Astrocyte (in vitro differentiated cells and primary cell): ENCODE data around the gene CABP1. TPM values are rescaled to one million over a fixed set of nuclear protein-coding genes. Genes with fewer than 3 reads are reported as not detected.

Experiments
- DNase-seq: peaks from one replicate; pipeline ENCODE4 v3.0.0-alpha.2; 2010; ENCODE audit warnings: low read depth
- FAIRE-seq: peaks from 2 replicates; lab custom pipeline; 2011; peaks lifted over from hg19 to GRCh38; lab: Jason Lieb, UNC
- H2AFZ ChIP-seq: 2 replicates; pipeline ENCODE4 v1.6.0; 2012; ENCODE audit warnings: low read depth, low read length, inconsistent platforms
- H3K27ac ChIP-seq: 2 replicates; pipeline ENCODE4 v1.5.1; 2011; ENCODE audit warnings: low read depth, low read length, inconsistent platforms
- H3K27me3 ChIP-seq: 2 replicates; pipeline ENCODE4 v1.6.0; 2011; ENCODE audit warnings: low read length, inconsistent platforms; ENCODE audit not compliant: insufficient read depth
- H3K36me3 ChIP-seq: 2 replicates; pipeline ENCODE4 v1.5.1; 2011; ENCODE audit warnings: low read length, inconsistent platforms; ENCODE audit not compliant: insufficient read depth
- H3K4me1 ChIP-seq: 2 replicates; pipeline ENCODE4 v1.5.1; 2011; ENCODE audit warnings: low read length, inconsistent platforms; ENCODE audit not compliant: insufficient read depth
- H3K4me2 ChIP-seq: 2 replicates; pipeline ENCODE4 v1.6.0; 2012; ENCODE audit warnings: low read length, inconsistent platforms
- H3K4me3 ChIP-seq: 2 replicates; pipeline ENCODE4 v1.5.1; 2011; ENCODE audit warnings: low read depth, mild to moderate bottlenecking, low read length, inconsistent platforms; ENCODE audit not compliant: insufficient read depth
- H3K79me2 ChIP-seq: 2 replicates; pipeline ENCODE4 v1.6.0; 2012; ENCODE audit warnings: mild to moderate bottlenecking, low read length, inconsistent platforms; ENCODE audit not compliant: insufficient read depth
- H3K9ac ChIP-seq: 2 replicates; pipeline ENCODE4 v1.6.0; 2012; ENCODE audit warnings: mild to moderate bottlenecking, low read length, inconsistent platforms
- H3K9me3 ChIP-seq: 2 replicates; pipeline ENCODE4 v1.5.1; 2012; ENCODE audit warnings: low read depth, mild to moderate bottlenecking, low read length, inconsistent platforms; ENCODE audit not compliant: insufficient read depth
- H4K20me1 ChIP-seq: 2 replicates; pipeline ENCODE4 v1.6.0; 2012; ENCODE audit warnings: low read length, inconsistent platforms; ENCODE audit not compliant: insufficient read depth
- H3K27ac Mint-ChIP-seq: one replicate; pipeline ENCODE4 v1.8.0; 2021; ENCODE audit warnings: mild to moderate bottlenecking, mixed read lengths; ENCODE audit not compliant: unreplicated experiment
- H3K27me3 Mint-ChIP-seq: one replicate; pipeline ENCODE4 v1.8.0; 2021; ENCODE audit warnings: low read depth, mixed read lengths; ENCODE audit not compliant: unreplicated experiment
- H3K36me3 Mint-ChIP-seq: one replicate; pipeline ENCODE4 v1.8.0; 2021; ENCODE audit warnings: low read depth, mixed read lengths; ENCODE audit not compliant: unreplicated experiment
- H3K4me1 Mint-ChIP-seq: one replicate; pipeline ENCODE4 v1.8.0; 2021; ENCODE audit warnings: low read depth, mixed read lengths; ENCODE audit not compliant: unreplicated experiment
- H3K4me3 Mint-ChIP-seq: one replicate; pipeline ENCODE4 v1.8.0; 2021; ENCODE audit warnings: mild to moderate bottlenecking, moderate library complexity, mixed read lengths; ENCODE audit not compliant: unreplicated experiment
- H3K9me3 Mint-ChIP-seq: one replicate; pipeline ENCODE4 v1.8.0; 2021; ENCODE audit warnings: mild to moderate bottlenecking, mixed read lengths; ENCODE audit not compliant: unreplicated experiment
- EZH2 ChIP-seq: IDR thresholded peaks from 2 replicates; pipeline ENCODE4 v1.6.1; 2012; ENCODE audit warnings: mild to moderate bottlenecking, low read length, inconsistent platforms; ENCODE audit not compliant: insufficient read depth
- total RNA-seq: library from RNA; stranded (reverse); gene quantifications from 2 replicates; pipeline ENCODE4 v1.2.1, GENCODE V29; 2021
- TF ChIP-seq, protein P1 (sequence below): IDR thresholded peaks from 2 replicates; pipeline ENCODE4 v1.5.1; 2011; ENCODE audit warnings: low read depth, mild to moderate bottlenecking, inconsistent platforms, low read length, moderate library complexity; ENCODE audit not compliant: insufficient read depth

The CABP1 gene
- total RNA-seq, 1 donor from 2014 or later: 0.30 TPM

DNA sequence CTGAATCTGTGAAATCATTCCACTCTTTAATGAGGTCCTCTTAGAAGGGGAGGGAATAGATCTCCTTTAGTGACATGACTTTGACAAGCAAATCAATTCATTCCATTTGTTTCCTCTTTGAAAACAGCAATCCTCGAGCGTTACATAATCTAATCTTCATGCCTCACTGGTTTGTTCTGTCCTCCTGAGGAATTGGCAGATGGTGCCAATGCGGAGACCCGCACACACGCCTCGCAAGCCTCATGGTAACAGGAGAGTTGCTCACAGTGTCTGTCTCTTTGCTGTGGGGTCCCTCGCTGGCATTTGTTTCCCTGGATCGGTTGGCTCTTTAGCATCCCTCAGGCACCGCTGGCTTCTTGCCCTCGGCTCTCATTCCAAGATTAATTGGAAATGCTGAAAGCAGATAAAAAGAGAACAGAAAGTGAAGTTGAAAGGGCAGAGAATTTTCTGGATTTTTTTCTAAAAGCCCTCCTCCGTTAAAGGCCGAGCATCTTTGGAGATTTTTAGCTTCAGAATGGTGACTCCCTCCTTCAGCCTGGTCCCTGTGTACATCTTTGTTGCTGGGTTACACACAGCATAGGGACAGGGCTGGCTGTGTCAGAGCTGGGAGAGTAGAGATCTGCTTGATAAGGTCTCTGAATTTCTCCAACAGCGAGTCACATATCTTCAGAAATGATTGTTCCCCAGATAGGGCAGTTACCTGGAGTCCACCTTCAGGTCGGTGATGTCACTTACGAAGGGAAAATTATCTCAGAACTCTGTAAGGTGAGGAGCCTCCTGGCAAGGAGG, 10.1 kb upstream of the CABP1 start:
- H3K27ac ChIP-seq: no peak overlapping the region
- H3K9ac ChIP-seq: no peak overlapping the region
- no peak overlapping the region for H3K4me3 Mint-ChIP-seq
- H3K27me3 ChIP-seq: peaks cover 28% of the 10 kb centered on the region
- no peaks in the 10 kb centered on the region for H3K4me1 ChIP-seq
- H4K20me1 ChIP-seq: no peaks in the 10 kb centered on the region
- no peak overlapping the region for H3K27ac Mint-ChIP-seq
- peak overlapping the region; percentile 26 for H2AFZ ChIP-seq
- H3K27me3 Mint-ChIP-seq: peaks cover 30% of the 10 kb centered on the region
- DNase-seq (no peak), FAIRE-seq (no peak)
- H3K4me3 ChIP-seq: no peak overlapping the region
- H3K4me1 Mint-ChIP-seq: no peaks in the 10 kb centered on the region
- no peak overlapping the region for H3K4me2 ChIP-seq
- no peak for TF ChIP-seq EZH2
- TF ChIP-seq, protein P1, sequence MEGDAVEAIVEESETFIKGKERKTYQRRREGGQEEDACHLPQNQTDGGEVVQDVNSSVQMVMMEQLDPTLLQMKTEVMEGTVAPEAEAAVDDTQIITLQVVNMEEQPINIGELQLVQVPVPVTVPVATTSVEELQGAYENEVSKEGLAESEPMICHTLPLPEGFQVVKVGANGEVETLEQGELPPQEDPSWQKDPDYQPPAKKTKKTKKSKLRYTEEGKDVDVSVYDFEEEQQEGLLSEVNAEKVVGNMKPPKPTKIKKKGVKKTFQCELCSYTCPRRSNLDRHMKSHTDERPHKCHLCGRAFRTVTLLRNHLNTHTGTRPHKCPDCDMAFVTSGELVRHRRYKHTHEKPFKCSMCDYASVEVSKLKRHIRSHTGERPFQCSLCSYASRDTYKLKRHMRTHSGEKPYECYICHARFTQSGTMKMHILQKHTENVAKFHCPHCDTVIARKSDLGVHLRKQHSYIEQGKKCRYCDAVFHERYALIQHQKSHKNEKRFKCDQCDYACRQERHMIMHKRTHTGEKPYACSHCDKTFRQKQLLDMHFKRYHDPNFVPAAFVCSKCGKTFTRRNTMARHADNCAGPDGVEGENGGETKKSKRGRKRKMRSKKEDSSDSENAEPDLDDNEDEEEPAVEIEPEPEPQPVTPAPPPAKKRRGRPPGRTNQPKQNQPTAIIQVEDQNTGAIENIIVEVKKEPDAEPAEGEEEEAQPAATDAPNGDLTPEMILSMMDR: no peak
- H3K36me3 ChIP-seq: no peaks in the 10 kb centered on the region
- no peaks in the 10 kb centered on the region for H3K36me3 Mint-ChIP-seq
- peaks cover 2% of the 10 kb centered on the region for H3K9me3 Mint-ChIP-seq
- H3K79me2 ChIP-seq: no peaks in the 10 kb centered on the region
- H3K9me3 ChIP-seq: no peaks in the 10 kb centered on the region

GRCh38 chr12:120631097-120631496, 9.3 kb upstream of the CABP1 start:
- no peak for TF ChIP-seq EZH2
- TF ChIP-seq, protein P1: no peak
- Mint-ChIP-seq H3K27me3 (peaks cover 34% of the 10 kb centered on the region), H3K4me1 (no peaks in the 10 kb centered on the region), H3K9me3 (peaks cover 2% of the 10 kb centered on the region), H3K27ac (no peak overlapping the region), H3K4me3 (no peak overlapping the region), H3K36me3 (no peaks in the 10 kb centered on the region)
- Histone ChIP-seq H3K4me2 (no peak overlapping the region), H3K4me1 (no peaks in the 10 kb centered on the region), H3K36me3 (no peaks in the 10 kb centered on the region), H3K79me2 (no peaks in the 10 kb centered on the region), H3K4me3 (no peak overlapping the region), H3K9me3 (no peaks in the 10 kb centered on the region), H4K20me1 (no peaks in the 10 kb centered on the region), H3K27ac (no peak overlapping the region), H3K9ac (no peak overlapping the region), H3K27me3 (peaks cover 28% of the 10 kb centered on the region), H2AFZ (no peak overlapping the region)
- DNase-seq (no peak), FAIRE-seq (no peak)
